Ovary (tissue), 3 donors: ENCODE results near the gene PYGO2.

Experiments used
- CTCF ChIP-seq, 3 donors: fragments of 450-650 bp in 2 of 3; fragments of 200-600 bp in 1 of 3; IDR thresholded peaks; one replicate each; pipeline versions ENCODE4 v1.5.1 to v1.8.0; 2016 to 2022; ENCODE audit warnings: antibody characterized with exemption in 3 of 3, mild to moderate bottlenecking in 1 of 3
- POLR2A ChIP-seq: fragments of 450-650 bp; IDR thresholded peaks from one replicate; pipeline ENCODE4 v1.6.1; 2017; ENCODE audit warnings: antibody characterized with exemption, mild to moderate bottlenecking, moderate library complexity
- donor health status: DM: no; HTN: no; CAD: no.

- TF ChIP-seq CTCF (IDR thresholded peaks at IDR 0.05) (peak; percentile 73 to 86 (median 82)), POLR2A (no peak)
These were observed 37.4 kb upstream of the PYGO2 start for GRCh38 chr1:154998818-154999570.
